Measurements from ENCODE around the gene SCN1A.

SCN1A gene

GRCh38 chr2:166081131-166081632 is 46.6 kb downstream of the SCN1A start:
- H3K4me3 ChIP-seq (ENCODE audit: low read length) = no peak overlapping the region
- TF ChIP-seq ZNF274 (IDR thresholded peaks at IDR 0.05; ENCODE audit: low read depth, low read length) = no peak

GRCh38 chr2:166074430-166074829 is 53.4 kb downstream of the SCN1A start:
- no peak for TF ChIP-seq ZNF274 (IDR thresholded peaks at IDR 0.05; ENCODE audit: low read depth, low read length)

GRCh38 chr2:166074011-166074410 is 53.8 kb downstream of the SCN1A start:
- H3K4me3 ChIP-seq (ENCODE audit: low read length) = no peak overlapping the region
- no peak for TF ChIP-seq ZNF274 (IDR thresholded peaks at IDR 0.05; ENCODE audit: low read depth, low read length)

More at GRCh38 chr2:166074430-166074829, 53.4 kb downstream of the SCN1A start:
- no peak overlapping the region for H3K4me3 ChIP-seq (ENCODE audit: low read length)

- no peak overlapping the region for H3K4me3 ChIP-seq (ENCODE audit: low read length)
- no peak for TF ChIP-seq ZNF274 (IDR thresholded peaks at IDR 0.05; ENCODE audit: low read depth, low read length)
These were observed 57.6 kb downstream of the SCN1A start for GRCh38 chr2:166070231-166070630.

GRCh38 chr2:166068981-166069380 is 58.8 kb downstream of the SCN1A start:
- TF ChIP-seq ZNF274 (IDR thresholded peaks at IDR 0.05; ENCODE audit: low read depth, low read length) = no peak
- H3K4me3 ChIP-seq (ENCODE audit: low read length) = no peak overlapping the region

- no peak for TF ChIP-seq ZNF274 (IDR thresholded peaks at IDR 0.05; ENCODE audit: low read depth, low read length)
- H3K4me3 ChIP-seq (ENCODE audit: low read length) = no peak overlapping the region
These were observed 60.6 kb downstream of the SCN1A start for GRCh38 chr2:166067229-166067628.

GRCh38 chr2:166060191-166060590 is 67.6 kb downstream of the SCN1A start:
- TF ChIP-seq ZNF274 (IDR thresholded peaks at IDR 0.05; ENCODE audit: low read depth, low read length) = no peak
- H3K4me3 ChIP-seq (ENCODE audit: low read length) = no peak overlapping the region

GRCh38 chr2:166057370-166058164 is 70.3 kb downstream of the SCN1A start:
- H3K4me3 ChIP-seq (ENCODE audit: low read length) = no peak overlapping the region
- no peak for TF ChIP-seq ZNF274 (IDR thresholded peaks at IDR 0.05; ENCODE audit: low read depth, low read length)

GRCh38 chr2:166044853-166045483 is 82.9 kb downstream of the SCN1A start:
- no peak overlapping the region for H3K4me3 ChIP-seq (ENCODE audit: low read length)
- no peak for TF ChIP-seq ZNF274 (IDR thresholded peaks at IDR 0.05; ENCODE audit: low read depth, low read length)

GRCh38 chr2:166042768-166043390 is 84.9 kb downstream of the SCN1A start:
- no peak overlapping the region for H3K4me3 ChIP-seq (ENCODE audit: low read length)
- TF ChIP-seq ZNF274 (IDR thresholded peaks at IDR 0.05; ENCODE audit: low read depth, low read length) = no peak

GRCh38 chr2:166042356-166042755 is 85.5 kb downstream of the SCN1A start:
- no peak overlapping the region for H3K4me3 ChIP-seq (ENCODE audit: low read length)
- TF ChIP-seq ZNF274 (IDR thresholded peaks at IDR 0.05; ENCODE audit: low read depth, low read length) = no peak

- H3K4me3 ChIP-seq (ENCODE audit: low read length) = no peak overlapping the region
- TF ChIP-seq ZNF274 (IDR thresholded peaks at IDR 0.05; ENCODE audit: low read depth, low read length) = no peak
These were observed 86.2 kb downstream of the SCN1A start for GRCh38 chr2:166041613-166042012.

- no peak overlapping the region for H3K4me3 ChIP-seq (ENCODE audit: low read length)
- TF ChIP-seq ZNF274 (IDR thresholded peaks at IDR 0.05; ENCODE audit: low read depth, low read length) = no peak
These were observed 95.5 kb downstream of the SCN1A start for GRCh38 chr2:166032361-166032760.

GRCh38 chr2:166031054-166031453 is 96.8 kb downstream of the SCN1A start:
- no peak overlapping the region for H3K4me3 ChIP-seq (ENCODE audit: low read length)
- TF ChIP-seq ZNF274 (IDR thresholded peaks at IDR 0.05; ENCODE audit: low read depth, low read length) = no peak

- H3K4me3 ChIP-seq (ENCODE audit: low read length) = no peak overlapping the region
- no peak for TF ChIP-seq ZNF274 (IDR thresholded peaks at IDR 0.05; ENCODE audit: low read depth, low read length)
These were observed 102.5 kb downstream of the SCN1A start for GRCh38 chr2:166025313-166025712.

Measured in GM08714 (cell line).